ENCODE results near the gene PPWD1.
A peak's percentile ranks its signal among the peaks of the same experiment; 100 is the strongest.

The PPWD1 gene

GRCh38 chr5:65624025-65624570 is 61.0 kb downstream of the PPWD1 start, which contains the start of gene TRIM23 (continued):
- TF ChIP-seq ZNF140 (tag by site-specific recombination; IDR thresholded peaks at IDR 0.05) (no peak), ZNF837 (tag by site-specific recombination; IDR thresholded peaks at IDR 0.05) (no peak), ZNF555 (tag by site-specific recombination; conservative IDR thresholded peaks at IDR 0.05) (no peak), RBAK (tag by site-specific recombination; IDR thresholded peaks at IDR 0.05) (no peak), ZSCAN23 (tag by site-specific recombination; IDR thresholded peaks at IDR 0.05) (no peak), ZNF701 (tag by site-specific recombination; IDR thresholded peaks at IDR 0.05) (no peak), ZNF660 (tag by site-specific recombination; IDR thresholded peaks at IDR 0.05) (no peak), ZNF138 (tag by site-specific recombination; IDR thresholded peaks at IDR 0.05; ENCODE audit: borderline replicate concordance) (no peak), ZNF488 (tag by site-specific recombination; IDR thresholded peaks at IDR 0.05) (no peak), ZNF639 (tag by site-specific recombination; IDR thresholded peaks at IDR 0.05) (no peak), ZNF692 (tag by site-specific recombination; IDR thresholded peaks at IDR 0.05) (peak; percentile 71; the same call in 1 of the 2 replicates), ZNF169 (tag by site-specific recombination; IDR thresholded peaks at IDR 0.05) (no peak), ZBTB7A (tag by site-specific recombination; IDR thresholded peaks at IDR 0.05; ENCODE audit: low read depth) (no peak), ZNF623 (tag by site-specific recombination; IDR thresholded peaks at IDR 0.05) (no peak; the same call in 1 of the 2 replicates), ZNF184 (tag by site-specific recombination; IDR thresholded peaks at IDR 0.05) (no peak), ZNF514 (tag by site-specific recombination; IDR thresholded peaks at IDR 0.05) (no peak), ZNF621 (tag by site-specific recombination; IDR thresholded peaks at IDR 0.05) (no peak), PRDM2 (tag by site-specific recombination; IDR thresholded peaks at IDR 0.05; ENCODE audit: borderline replicate concordance) (no peak), ZNF211 (tag by site-specific recombination; IDR thresholded peaks at IDR 0.05; ENCODE audit: low read depth) (no peak), ZBTB17 (tag by site-specific recombination; IDR thresholded peaks at IDR 0.05) (peak; percentile 54), ZNF645 (tag by site-specific recombination; IDR thresholded peaks at IDR 0.05) (no peak), ZBTB8A (tag by site-specific recombination; IDR thresholded peaks at IDR 0.05) (peak; percentile 56), ZBTB26 (tag by site-specific recombination; optimal IDR thresholded peaks at IDR 0.05) (peak; percentile 35), SP3 (tag by site-specific recombination; IDR thresholded peaks at IDR 0.05) (peak; percentile 58; the same call in 1 of the 2 replicates), ZEB2 (tag by site-specific recombination; IDR thresholded peaks at IDR 0.05) (0 out of 2 replicates have a peak, but pooled peaks have one; percentile 18), ZBTB10 (tag by site-specific recombination; IDR thresholded peaks at IDR 0.05) (no peak)

Measured in HEK293 (cell line).